CD4-positive, alpha-beta T cell (primary cell): ENCODE results near the gene ZNF334. TPM values are rescaled to one million over a fixed set of nuclear protein-coding genes. Genes with fewer than 3 reads are reported as not detected.

Experiments used
- ATAC-seq: fragments of 200-7000 bp; cut with Tn5 transposase; one replicate; pipeline ENCODE4 v1.10.0; 2022; ENCODE audit warnings: mild to moderate bottlenecking; ENCODE audit not compliant: poor library complexity
- CTCF ChIA-PET: fragments of 350-600 bp; sonication (Branson Sonifier 250); formaldehyde crosslinking; loops from one replicate; lab custom pipeline; 2021; ENCODE audit warnings: antibody characterized with exemption, inconsistent platforms; lab: Charles Lee
- POLR2A ChIA-PET: fragments of 350-600 bp; sonication (Branson Sonifier 250); formaldehyde crosslinking; loops from one replicate; lab custom pipeline; 2021; ENCODE audit warnings: antibody characterized with exemption, inconsistent platforms; lab: Charles Lee
- DNase-seq, 14 experiments: peaks; one replicate each; pipeline ENCODE4 v3.0.0-alpha.2; 2013 to 2020; ENCODE audit warnings: mixed read lengths in 2 of 14
- H3K27ac ChIP-seq, 2 donors: one replicate each; pipeline versions ENCODE4 v1.5.1 to v1.7.0; 2013; ENCODE audit warnings: low read length in 2 of 2, low read depth in 1 of 2, mild to moderate bottlenecking in 1 of 2
- H3K27me3 ChIP-seq, 2 experiments: 1 replicate in 1 of 2; 2 replicates in 1 of 2; pipeline versions ENCODE4 v1.6.1 to v1.7.0; 2013; ENCODE audit warnings: low read length in 2 of 2, control low read depth in 1 of 2, mild to moderate bottlenecking in 1 of 2, moderate library complexity in 1 of 2; ENCODE audit not compliant: insufficient read depth in 2 of 2, control insufficient read depth in 1 of 2
- H3K36me3 ChIP-seq: one replicate; pipeline ENCODE4 v1.6.1; 2013; ENCODE audit warnings: low read length, control low read depth; ENCODE audit not compliant: insufficient read depth
- H3K4me1 ChIP-seq: one replicate; pipeline ENCODE4 v1.6.1; 2013; ENCODE audit warnings: low read length, control low read depth; ENCODE audit not compliant: insufficient read depth
- H3K4me3 ChIP-seq: one replicate; pipeline ENCODE4 v1.5.1; 2013; ENCODE audit warnings: mild to moderate bottlenecking, low read length, moderate library complexity
- H3K9me3 ChIP-seq, 2 experiments: 1 replicate in 1 of 2; 2 replicates in 1 of 2; pipeline versions ENCODE4 v1.6.1 to v1.7.0; 2013; ENCODE audit warnings: low read length in 2 of 2, mild to moderate bottlenecking in 2 of 2, control low read depth in 1 of 2, moderate library complexity in 1 of 2; ENCODE audit not compliant: control insufficient read depth in 1 of 2, insufficient read depth in 1 of 2
- H3K27ac Mint-ChIP-seq: one replicate; pipeline ENCODE4 v1.8.0; 2020; ENCODE audit warnings: mixed read lengths
- H3K27me3 Mint-ChIP-seq: one replicate; pipeline ENCODE4 v1.8.0; 2021; ENCODE audit warnings: mixed read lengths
- H3K36me3 Mint-ChIP-seq: one replicate; pipeline ENCODE4 v1.8.0; 2021; ENCODE audit warnings: low read depth, mixed read lengths
- H3K4me1 Mint-ChIP-seq: one replicate; pipeline ENCODE4 v1.8.0; 2021; ENCODE audit warnings: low read depth, mixed read lengths
- H3K4me3 Mint-ChIP-seq: one replicate; pipeline ENCODE4 v1.8.0; 2020; ENCODE audit warnings: mild to moderate bottlenecking, mixed read lengths
- H3K9me3 Mint-ChIP-seq: one replicate; pipeline ENCODE4 v1.8.0; 2020; ENCODE audit warnings: mixed read lengths
- CTCF ChIP-seq: fragments of 200-600 bp; IDR thresholded peaks from one replicate; pipeline ENCODE4 v1.8.0; 2022; ENCODE audit warnings: antibody characterized with exemption, mild to moderate bottlenecking
- intact Hi-C, 2 experiments: fragments of 100-400 bp; cut with DNase I in 1 of 2; cut with micrococcal nuclease in 1 of 2; formaldehyde crosslinking; loops; one replicate each; pipeline versions ENCODE4 v1.15.1 to v1.9.0; 2023 to 2025; cut with DNase I, micrococcal nuclease
- total RNA-seq, 174 experiments: library from RNA in 2 of 174; stranded (reverse) in 2 of 174; gene quantifications; one replicate each; pipeline ENCODE4 v1.2.3 and lab custom pipeline; 2021 to 2026

ZNF334 gene
- total RNA-seq, 2 experiments from 2014 or later, result 0.19 to 0.28 TPM

- ATAC-seq (no peak), DNase-seq (no peak)
- no peak overlapping the region for H3K27ac ChIP-seq
- H3K27me3 Mint-ChIP-seq, result no peaks in the 10 kb centered on the region
- H3K27me3 ChIP-seq, result peaks cover 5 to 8% of the 10 kb centered on the region in 2 experiments
- TF ChIP-seq CTCF, result no peak
- intact Hi-C loops, result no loop called here
- H3K4me3 Mint-ChIP-seq, result no peak overlapping the region
- CTCF ChIA-PET, result no interaction called here
- no peaks in the 10 kb centered on the region for H3K4me1 Mint-ChIP-seq
- H3K4me1 ChIP-seq, result peaks cover 8% of the 10 kb centered on the region
- H3K27ac Mint-ChIP-seq, result no peak overlapping the region
- H3K9me3 Mint-ChIP-seq, result no peaks in the 10 kb centered on the region
- POLR2A ChIA-PET, result no interaction called here
- no peaks in the 10 kb centered on the region for H3K9me3 ChIP-seq
- no peaks in the 10 kb centered on the region for H3K36me3 Mint-ChIP-seq
- no peaks in the 10 kb centered on the region for H3K36me3 ChIP-seq
- H3K4me3 ChIP-seq, result no peak overlapping the region
These were observed 46.5 kb upstream of the ZNF334 start for GRCh38 chr20:46559685-46560440.

GRCh38 chr20:46559001-46559400, 45.6 kb upstream of the ZNF334 start:
- TF ChIP-seq CTCF, result no peak
- no peak overlapping the region for H3K27ac Mint-ChIP-seq
- ChIA-PET POLR2A (no interaction called here), CTCF (no interaction called here)
- no peak overlapping the region for H3K27ac ChIP-seq
- H3K9me3 Mint-ChIP-seq, result no peaks in the 10 kb centered on the region
- no peaks in the 10 kb centered on the region for H3K9me3 ChIP-seq
- no peaks in the 10 kb centered on the region for H3K36me3 Mint-ChIP-seq
- peaks cover 3 to 6% of the 10 kb centered on the region in 2 experiments for H3K27me3 ChIP-seq
- H3K4me1 Mint-ChIP-seq, result no peaks in the 10 kb centered on the region
- H3K4me3 Mint-ChIP-seq, result no peak overlapping the region
- H3K4me3 ChIP-seq, result no peak overlapping the region
- no peaks in the 10 kb centered on the region for H3K36me3 ChIP-seq
- intact Hi-C loops, result no loop called here
- DNase-seq (no peak), ATAC-seq (no peak)
- H3K4me1 ChIP-seq, result peaks cover 8% of the 10 kb centered on the region
- no peaks in the 10 kb centered on the region for H3K27me3 Mint-ChIP-seq

GRCh38 chr20:46558511-46558959, 45.2 kb upstream of the ZNF334 start:
- Mint-ChIP-seq H3K4me1 (no peaks in the 10 kb centered on the region), H3K4me3 (no peak overlapping the region), H3K27me3 (no peaks in the 10 kb centered on the region), H3K36me3 (no peaks in the 10 kb centered on the region), H3K27ac (no peak overlapping the region), H3K9me3 (no peaks in the 10 kb centered on the region)
- H3K4me3 ChIP-seq, result no peak overlapping the region
- TF ChIP-seq CTCF, result no peak
- H3K27me3 ChIP-seq, result peaks cover 0 to 2% of the 10 kb centered on the region in 2 experiments
- intact Hi-C loops, result no loop called here
- DNase-seq (peak in 2 of 14 experiments; percentile 34 to 50), ATAC-seq (no peak)
- peaks cover 8% of the 10 kb centered on the region for H3K4me1 ChIP-seq
- ChIA-PET POLR2A (no interaction called here), CTCF (no interaction called here)
- no peaks in the 10 kb centered on the region for H3K36me3 ChIP-seq
- no peaks in the 10 kb centered on the region for H3K9me3 ChIP-seq
- no peak overlapping the region for H3K27ac ChIP-seq
